ENCODE results near the gene PLB1.

DNA sequence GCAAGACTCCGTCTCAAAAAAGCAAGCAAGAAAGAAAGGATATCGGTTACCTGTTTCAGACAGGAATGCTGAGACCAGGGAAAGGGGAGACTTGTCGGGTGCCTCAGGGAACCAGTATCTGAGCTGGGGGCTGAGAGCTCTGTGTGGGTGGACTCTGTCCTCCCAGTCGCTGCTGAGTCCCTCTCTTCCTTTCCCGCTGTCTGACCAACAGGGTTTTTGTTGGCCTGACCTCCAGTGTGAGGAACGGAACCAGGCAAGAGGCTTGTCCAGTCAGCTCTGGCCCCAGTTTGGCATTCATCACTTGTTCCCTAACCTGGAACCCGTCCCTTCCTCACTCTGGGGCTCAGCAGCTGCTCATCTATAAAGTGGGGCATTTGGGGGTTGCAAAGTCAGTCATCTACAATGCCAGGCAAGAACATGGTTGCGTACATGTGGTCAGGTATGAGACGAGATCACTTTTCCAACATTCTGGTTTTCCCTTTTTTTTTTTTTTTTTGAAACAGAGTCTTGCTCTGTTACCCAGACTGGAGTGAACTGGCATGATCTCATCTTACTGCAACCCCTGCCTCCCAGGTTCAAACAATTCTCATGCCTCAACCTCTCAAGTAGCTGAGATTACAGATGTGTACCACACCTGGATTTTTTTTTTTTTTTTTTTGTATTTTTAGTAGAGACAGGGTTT is 116.4 kb downstream of the PLB1 start:
- no peak for TF ChIP-seq CREB1 (IDR thresholded peaks at IDR 0.05)
- no peak for TF ChIP-seq CREB1 (CRISPR knock-in tag; IDR thresholded peaks at IDR 0.05)
- TF ChIP-seq POLR2AphosphoS5 (IDR thresholded peaks at IDR 0.05; ENCODE audit: control insufficient read depth, insufficient read depth, low read depth, low read length): no peak
- TF ChIP-seq ZNF274 (IDR thresholded peaks at IDR 0.05; ENCODE audit: borderline replicate concordance, low read depth, low read length): no peak
- TF ChIP-seq POLR2AphosphoS2 (IDR thresholded peaks at IDR 0.05; ENCODE audit: low read length): no peak
- TF ChIP-seq, protein P1, sequence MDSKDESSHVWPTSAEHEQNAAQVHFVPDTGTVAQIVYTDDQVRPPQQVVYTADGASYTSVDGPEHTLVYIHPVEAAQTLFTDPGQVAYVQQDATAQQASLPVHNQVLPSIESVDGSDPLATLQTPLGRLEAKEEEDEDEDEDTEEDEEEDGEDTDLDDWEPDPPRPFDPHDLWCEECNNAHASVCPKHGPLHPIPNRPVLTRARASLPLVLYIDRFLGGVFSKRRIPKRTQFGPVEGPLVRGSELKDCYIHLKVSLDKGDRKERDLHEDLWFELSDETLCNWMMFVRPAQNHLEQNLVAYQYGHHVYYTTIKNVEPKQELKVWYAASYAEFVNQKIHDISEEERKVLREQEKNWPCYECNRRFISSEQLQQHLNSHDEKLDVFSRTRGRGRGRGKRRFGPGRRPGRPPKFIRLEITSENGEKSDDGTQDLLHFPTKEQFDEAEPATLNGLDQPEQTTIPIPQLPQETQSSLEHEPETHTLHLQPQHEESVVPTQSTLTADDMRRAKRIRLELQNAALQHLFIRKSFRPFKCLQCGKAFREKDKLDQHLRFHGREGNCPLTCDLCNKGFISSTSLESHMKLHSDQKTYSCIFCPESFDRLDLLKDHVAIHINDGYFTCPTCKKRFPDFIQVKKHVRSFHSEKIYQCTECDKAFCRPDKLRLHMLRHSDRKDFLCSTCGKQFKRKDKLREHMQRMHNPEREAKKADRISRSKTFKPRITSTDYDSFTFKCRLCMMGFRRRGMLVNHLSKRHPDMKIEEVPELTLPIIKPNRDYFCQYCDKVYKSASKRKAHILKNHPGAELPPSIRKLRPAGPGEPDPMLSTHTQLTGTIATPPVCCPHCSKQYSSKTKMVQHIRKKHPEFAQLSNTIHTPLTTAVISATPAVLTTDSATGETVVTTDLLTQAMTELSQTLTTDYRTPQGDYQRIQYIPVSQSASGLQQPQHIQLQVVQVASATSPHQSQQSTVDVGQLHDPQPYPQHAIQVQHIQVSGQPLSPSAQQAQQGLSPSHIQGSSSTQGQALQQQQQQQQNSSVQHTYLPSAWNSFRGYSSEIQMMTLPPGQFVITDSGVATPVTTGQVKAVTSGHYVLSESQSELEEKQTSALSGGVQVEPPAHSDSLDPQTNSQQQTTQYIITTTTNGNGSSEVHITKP (IDR thresholded peaks at IDR 0.05; ENCODE audit: partially characterized antibody): no peak
- TF ChIP-seq, protein P2, sequence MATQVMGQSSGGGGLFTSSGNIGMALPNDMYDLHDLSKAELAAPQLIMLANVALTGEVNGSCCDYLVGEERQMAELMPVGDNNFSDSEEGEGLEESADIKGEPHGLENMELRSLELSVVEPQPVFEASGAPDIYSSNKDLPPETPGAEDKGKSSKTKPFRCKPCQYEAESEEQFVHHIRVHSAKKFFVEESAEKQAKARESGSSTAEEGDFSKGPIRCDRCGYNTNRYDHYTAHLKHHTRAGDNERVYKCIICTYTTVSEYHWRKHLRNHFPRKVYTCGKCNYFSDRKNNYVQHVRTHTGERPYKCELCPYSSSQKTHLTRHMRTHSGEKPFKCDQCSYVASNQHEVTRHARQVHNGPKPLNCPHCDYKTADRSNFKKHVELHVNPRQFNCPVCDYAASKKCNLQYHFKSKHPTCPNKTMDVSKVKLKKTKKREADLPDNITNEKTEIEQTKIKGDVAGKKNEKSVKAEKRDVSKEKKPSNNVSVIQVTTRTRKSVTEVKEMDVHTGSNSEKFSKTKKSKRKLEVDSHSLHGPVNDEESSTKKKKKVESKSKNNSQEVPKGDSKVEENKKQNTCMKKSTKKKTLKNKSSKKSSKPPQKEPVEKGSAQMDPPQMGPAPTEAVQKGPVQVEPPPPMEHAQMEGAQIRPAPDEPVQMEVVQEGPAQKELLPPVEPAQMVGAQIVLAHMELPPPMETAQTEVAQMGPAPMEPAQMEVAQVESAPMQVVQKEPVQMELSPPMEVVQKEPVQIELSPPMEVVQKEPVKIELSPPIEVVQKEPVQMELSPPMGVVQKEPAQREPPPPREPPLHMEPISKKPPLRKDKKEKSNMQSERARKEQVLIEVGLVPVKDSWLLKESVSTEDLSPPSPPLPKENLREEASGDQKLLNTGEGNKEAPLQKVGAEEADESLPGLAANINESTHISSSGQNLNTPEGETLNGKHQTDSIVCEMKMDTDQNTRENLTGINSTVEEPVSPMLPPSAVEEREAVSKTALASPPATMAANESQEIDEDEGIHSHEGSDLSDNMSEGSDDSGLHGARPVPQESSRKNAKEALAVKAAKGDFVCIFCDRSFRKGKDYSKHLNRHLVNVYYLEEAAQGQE (IDR thresholded peaks at IDR 0.05; ENCODE audit: borderline replicate concordance): no peak
- TF ChIP-seq, protein P2 (CRISPR knock-in tag; IDR thresholded peaks at IDR 0.05; ENCODE audit: low read depth): no peak
- no peak for TF ChIP-seq BRCA1 (IDR thresholded peaks at IDR 0.05)
- no peak for TF ChIP-seq BRCA1 (CRISPR knock-in tag; IDR thresholded peaks at IDR 0.05)
- TF ChIP-seq ZNF696 (CRISPR knock-in tag; conservative IDR thresholded peaks at IDR 0.05): no peak
- TF ChIP-seq STAT5B (CRISPR knock-in tag; IDR thresholded peaks at IDR 0.05): no peak
- TF ChIP-seq, protein P3, sequence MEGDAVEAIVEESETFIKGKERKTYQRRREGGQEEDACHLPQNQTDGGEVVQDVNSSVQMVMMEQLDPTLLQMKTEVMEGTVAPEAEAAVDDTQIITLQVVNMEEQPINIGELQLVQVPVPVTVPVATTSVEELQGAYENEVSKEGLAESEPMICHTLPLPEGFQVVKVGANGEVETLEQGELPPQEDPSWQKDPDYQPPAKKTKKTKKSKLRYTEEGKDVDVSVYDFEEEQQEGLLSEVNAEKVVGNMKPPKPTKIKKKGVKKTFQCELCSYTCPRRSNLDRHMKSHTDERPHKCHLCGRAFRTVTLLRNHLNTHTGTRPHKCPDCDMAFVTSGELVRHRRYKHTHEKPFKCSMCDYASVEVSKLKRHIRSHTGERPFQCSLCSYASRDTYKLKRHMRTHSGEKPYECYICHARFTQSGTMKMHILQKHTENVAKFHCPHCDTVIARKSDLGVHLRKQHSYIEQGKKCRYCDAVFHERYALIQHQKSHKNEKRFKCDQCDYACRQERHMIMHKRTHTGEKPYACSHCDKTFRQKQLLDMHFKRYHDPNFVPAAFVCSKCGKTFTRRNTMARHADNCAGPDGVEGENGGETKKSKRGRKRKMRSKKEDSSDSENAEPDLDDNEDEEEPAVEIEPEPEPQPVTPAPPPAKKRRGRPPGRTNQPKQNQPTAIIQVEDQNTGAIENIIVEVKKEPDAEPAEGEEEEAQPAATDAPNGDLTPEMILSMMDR (IDR thresholded peaks at IDR 0.05 in 2 of 3, conservative IDR thresholded peaks at IDR 0.05 in 1 of 3; ENCODE audit: insufficient read depth in 2 of 3, low read depth in 1 of 3, low read length in 3 of 3): no peak
- no peak for TF ChIP-seq ARID2 (IDR thresholded peaks at IDR 0.05)
- no peak for TF ChIP-seq SOX6 (IDR thresholded peaks at IDR 0.05)

Measured in K562 (cell line).